DMS114 treated with DMSO at 0.1 percent for 48 hours (cell line): ENCODE data around the gene SH2B3.
"Not testable (repeated sequence)": the region's sequence is repeated elsewhere in the genome, so short reads cannot be mapped to it uniquely, and the experiment has no call there.

Experiments
- DNase-seq: peaks from one replicate; lab custom pipeline; 2025; ENCODE audit not compliant: unreplicated experiment; lab: John Stamatoyannopoulos, UW

The SH2B3 gene

GRCh38 chr12:111405859-111406473 is at the start of gene SH2B3:
Gene SH2B3, plus strand, starts transcription at chr12:111405923. Its CDS starts 12,223 bp downstream, at chr12:111418146.
- DNase-seq: no peak

- DNase-seq: no peak
These were observed 46.4 kb upstream of the SH2B3 start for GRCh38 chr12:111359231-111359913.

- DNase-seq: no peak
These were observed 45.8 kb upstream of the SH2B3 start for GRCh38 chr12:111359914-111360276.

GRCh38 chr12:111360325-111360930 is 45.3 kb upstream of the SH2B3 start:
- no peak for DNase-seq

- DNase-seq: no peak
These were observed 44.5 kb upstream of the SH2B3 start for GRCh38 chr12:111361073-111361716.

GRCh38 chr12:111361717-111362576 is 43.8 kb upstream of the SH2B3 start:
- no peak for DNase-seq

- DNase-seq: no peak
These were observed 42.8 kb upstream of the SH2B3 start for GRCh38 chr12:111362687-111363475.

GRCh38 chr12:111363578-111363977 is 42.1 kb upstream of the SH2B3 start:
- DNase-seq: no peak

- DNase-seq: no peak
These were observed 39.6 kb upstream of the SH2B3 start for GRCh38 chr12:111366075-111366474.

GRCh38 chr12:111366583-111366982 is 39.1 kb upstream of the SH2B3 start:
- DNase-seq: no peak

GRCh38 chr12:111367661-111368221 is 38.0 kb upstream of the SH2B3 start:
- no peak for DNase-seq

GRCh38 chr12:111368291-111368787 is 37.4 kb upstream of the SH2B3 start:
- DNase-seq: no peak

- peak; percentile 72 for DNase-seq
These were observed 36.8 kb upstream of the SH2B3 start, which contains the start of gene PHETA1 for GRCh38 chr12:111368788-111369495. Gene PHETA1, minus strand, starts transcription at chr12:111369095. Its CDS starts 5,668 bp downstream, at chr12:111363427.

GRCh38 chr12:111369496-111370220 is 36.1 kb upstream of the SH2B3 start:
- no peak for DNase-seq

- not testable (repeated sequence) for DNase-seq
These were observed 32.5 kb upstream of the SH2B3 start for GRCh38 chr12:111373231-111373630.

GRCh38 chr12:111377440-111377839 is 28.3 kb upstream of the SH2B3 start:
- DNase-seq: no peak

GRCh38 chr12:111379942-111380554 is 25.7 kb upstream of the SH2B3 start:
- no peak for DNase-seq

- no peak for DNase-seq
These were observed 21.1 kb upstream of the SH2B3 start for GRCh38 chr12:111384596-111384995.
